T-helper 17 cell (primary cell): ENCODE data around the gene MYO7B. TPM values are rescaled to one million over a fixed set of nuclear protein-coding genes. Genes with fewer than 3 reads are reported as not detected.
A peak's percentile ranks its signal among the peaks of the same experiment; 100 is the strongest.

Source experiments
- ATAC-seq: fragments of 150-1000 bp; cut with Tn5 transposase; 2 replicates; pipeline ENCODE4 v1.10.0; 2021; ENCODE audit warnings: mild to moderate bottlenecking, moderate library complexity
- DNase-seq, 3 donors: peaks; one replicate each; pipeline versions ENCODE4 v3.0.0 to v3.0.0-alpha.2; 2020 to 2021
- H3K9me3 ChIP-seq: one replicate; pipeline ENCODE4 v1.7.0; 2013; ENCODE audit warnings: low read length, mild to moderate bottlenecking; ENCODE audit not compliant: control insufficient read depth, poor library complexity, severe bottlenecking
- H3K27ac Mint-ChIP-seq: one replicate; pipeline ENCODE4 v1.8.0; 2022; ENCODE audit warnings: mild to moderate bottlenecking, moderate library complexity, mixed read lengths
- H3K27me3 Mint-ChIP-seq: one replicate; pipeline ENCODE4 v1.8.0; 2022; ENCODE audit warnings: mixed read lengths
- H3K36me3 Mint-ChIP-seq: one replicate; pipeline ENCODE4 v1.8.0; 2022; ENCODE audit warnings: low read depth, mixed read lengths
- H3K4me1 Mint-ChIP-seq: one replicate; pipeline ENCODE4 v1.8.0; 2022; ENCODE audit warnings: mild to moderate bottlenecking, mixed read lengths
- H3K4me3 Mint-ChIP-seq: one replicate; pipeline ENCODE4 v1.8.0; 2022; ENCODE audit warnings: mild to moderate bottlenecking, moderate library complexity, mixed read lengths
- total RNA-seq, 4 donors: library from RNA in 2 of 4; stranded (reverse) in 2 of 4; gene quantifications; one replicate each; pipeline ENCODE4 v1.2.3 and lab custom pipeline; 2022 to 2026

Gene MYO7B
- total RNA-seq, 2 donors from 2014 or later = 0.23 to 0.75 TPM

GRCh38 chr2:127619877-127620705 lies 84.6 kb downstream of the MYO7B start:
- peaks cover 4% of the 10 kb centered on the region for H3K36me3 Mint-ChIP-seq
- DNase-seq (no peak), ATAC-seq (no peak)
- H3K27ac Mint-ChIP-seq = no peak overlapping the region
- no peaks in the 10 kb centered on the region for H3K4me1 Mint-ChIP-seq
- no peaks in the 10 kb centered on the region for H3K9me3 ChIP-seq
- H3K27me3 Mint-ChIP-seq = peaks cover 54% of the 10 kb centered on the region
- no peak overlapping the region for H3K4me3 Mint-ChIP-seq

DNA sequence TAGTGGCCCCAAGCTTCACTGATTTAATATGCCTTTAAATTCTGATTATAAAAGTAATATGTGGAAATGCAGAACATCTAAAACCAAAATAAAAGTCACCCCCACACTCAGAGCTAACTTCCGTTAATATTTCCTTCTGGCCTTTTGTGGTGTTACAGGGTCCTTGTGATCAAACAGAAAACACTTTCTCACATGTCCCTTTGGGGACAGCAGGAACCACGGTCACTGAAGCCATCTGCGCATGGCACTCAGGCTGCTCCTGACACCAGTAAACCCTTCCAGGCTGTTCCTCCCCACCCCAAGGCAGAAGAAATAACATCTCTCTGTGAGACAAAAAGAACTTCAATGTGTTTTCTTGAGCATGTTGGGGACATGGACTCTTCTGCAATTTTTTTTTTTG lies 85.4 kb downstream of the MYO7B start:
- Mint-ChIP-seq H3K4me1 (peaks cover under 1% of the 10 kb centered on the region), H3K27me3 (peaks cover 54% of the 10 kb centered on the region), H3K36me3 (peaks cover 3% of the 10 kb centered on the region), H3K4me3 (no peak overlapping the region), H3K27ac (no peak overlapping the region)
- H3K9me3 ChIP-seq = no peaks in the 10 kb centered on the region
- ATAC-seq (no peak), DNase-seq (no peak)

DNA sequence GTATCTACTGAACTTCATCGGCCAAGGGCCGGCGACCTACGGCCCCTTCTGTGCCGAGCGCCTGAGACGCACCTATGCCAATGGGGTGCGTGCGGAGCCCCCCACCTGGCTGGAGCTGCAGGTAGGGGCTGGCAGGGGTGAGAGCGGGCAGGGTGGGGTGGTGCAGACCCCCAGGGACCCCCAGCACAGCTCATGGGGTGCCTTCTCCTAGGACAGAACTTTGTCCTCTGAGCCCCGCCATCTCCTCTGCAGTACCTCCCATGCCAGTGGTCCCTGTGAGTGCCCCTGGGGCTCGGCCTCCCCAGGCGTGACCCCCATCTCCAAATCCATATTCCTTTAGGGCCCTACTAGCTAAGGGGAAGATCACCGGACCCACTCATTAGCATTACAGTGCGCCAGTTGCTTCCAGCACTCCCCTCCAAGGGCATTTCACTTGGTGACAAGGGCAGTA lies 86.5 kb downstream of the MYO7B start:
- no peak for ATAC-seq
- peaks cover 3% of the 10 kb centered on the region for H3K36me3 Mint-ChIP-seq
- no peaks in the 10 kb centered on the region for H3K9me3 ChIP-seq
- H3K27me3 Mint-ChIP-seq = peaks cover 48% of the 10 kb centered on the region
- peaks cover 3% of the 10 kb centered on the region for H3K4me1 Mint-ChIP-seq
- no peak overlapping the region for H3K4me3 Mint-ChIP-seq
- no peak for DNase-seq
- no peak overlapping the region for H3K27ac Mint-ChIP-seq

GRCh38 chr2:127622561-127623387 lies 87.3 kb downstream of the MYO7B start:
- Mint-ChIP-seq H3K4me1 (peaks cover 3% of the 10 kb centered on the region), H3K27ac (no peak overlapping the region), H3K36me3 (peaks cover 3% of the 10 kb centered on the region), H3K4me3 (no peak overlapping the region), H3K27me3 (peaks cover 47% of the 10 kb centered on the region)
- ATAC-seq (no peak), DNase-seq (peak in 2 of 3 donors; percentile 1 to 4)
- no peaks in the 10 kb centered on the region for H3K9me3 ChIP-seq

GRCh38 chr2:127623388-127624319 lies 88.2 kb downstream of the MYO7B start:
- peaks cover 47% of the 10 kb centered on the region for H3K27me3 Mint-ChIP-seq
- H3K27ac Mint-ChIP-seq = no peak overlapping the region
- H3K36me3 Mint-ChIP-seq = peaks cover 3% of the 10 kb centered on the region
- no peak for ATAC-seq
- peaks cover 3% of the 10 kb centered on the region for H3K4me1 Mint-ChIP-seq
- H3K4me3 Mint-ChIP-seq = no peak overlapping the region
- H3K9me3 ChIP-seq = no peaks in the 10 kb centered on the region
- DNase-seq = peak in 2 of 3 donors; percentile 1 to 4

GRCh38 chr2:127624320-127624755 lies 88.9 kb downstream of the MYO7B start:
- no peak for ATAC-seq
- H3K27me3 Mint-ChIP-seq = peaks cover 45% of the 10 kb centered on the region
- H3K4me1 Mint-ChIP-seq = peaks cover 3% of the 10 kb centered on the region
- no peak overlapping the region for H3K27ac Mint-ChIP-seq
- peaks cover 3% of the 10 kb centered on the region for H3K36me3 Mint-ChIP-seq
- no peaks in the 10 kb centered on the region for H3K9me3 ChIP-seq
- no peak overlapping the region for H3K4me3 Mint-ChIP-seq
- peak in 1 of 3 donors; percentile 2 for DNase-seq

DNA sequence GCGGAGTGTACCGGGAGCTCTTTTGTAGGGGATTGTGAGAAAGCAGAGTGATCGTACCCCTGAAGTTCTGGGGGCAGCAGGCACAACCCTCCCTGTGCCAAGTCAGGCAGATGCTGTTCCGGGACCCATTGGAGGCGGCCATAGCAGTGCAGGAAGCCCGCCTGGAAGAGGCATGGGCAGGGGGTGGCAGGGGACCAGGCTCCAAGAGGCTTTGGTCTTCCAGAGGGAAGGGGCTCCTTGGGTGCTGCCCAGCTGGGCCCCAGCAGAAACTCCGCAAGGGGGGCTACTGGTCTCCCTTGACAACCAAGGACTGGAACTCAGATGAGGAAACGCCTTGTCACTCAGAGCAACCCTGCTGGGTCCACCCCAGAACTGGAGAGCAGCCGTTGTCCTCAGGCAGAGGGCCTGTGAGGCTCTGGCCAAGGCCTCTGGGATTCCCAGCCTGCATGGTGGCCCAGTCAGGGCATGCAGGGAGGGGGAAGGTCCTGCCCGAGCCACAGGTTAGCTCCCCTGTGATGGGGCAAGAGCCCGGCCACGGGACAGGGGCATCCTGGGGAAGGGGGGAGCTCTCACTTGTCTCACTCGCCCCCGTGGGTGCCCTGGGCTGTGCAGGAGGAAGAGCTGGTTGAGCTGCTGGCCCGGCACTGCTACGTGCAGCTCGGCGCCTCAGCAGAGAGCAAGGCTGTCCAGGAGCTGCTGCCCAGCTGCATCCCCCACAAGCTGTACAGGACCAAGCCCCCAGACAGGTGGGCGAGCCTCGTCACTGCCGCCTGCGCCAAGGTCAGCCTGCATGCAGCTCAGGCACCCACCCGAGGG lies 89.5 kb downstream of the MYO7B start:
- no peak for ATAC-seq
- Mint-ChIP-seq H3K36me3 (peaks cover 3% of the 10 kb centered on the region), H3K4me3 (no peak overlapping the region), H3K27ac (no peak overlapping the region), H3K4me1 (peaks cover 3% of the 10 kb centered on the region), H3K27me3 (peaks cover 39% of the 10 kb centered on the region)
- no peaks in the 10 kb centered on the region for H3K9me3 ChIP-seq
- peak in 1 of 3 donors; percentile 6 for DNase-seq

DNA sequence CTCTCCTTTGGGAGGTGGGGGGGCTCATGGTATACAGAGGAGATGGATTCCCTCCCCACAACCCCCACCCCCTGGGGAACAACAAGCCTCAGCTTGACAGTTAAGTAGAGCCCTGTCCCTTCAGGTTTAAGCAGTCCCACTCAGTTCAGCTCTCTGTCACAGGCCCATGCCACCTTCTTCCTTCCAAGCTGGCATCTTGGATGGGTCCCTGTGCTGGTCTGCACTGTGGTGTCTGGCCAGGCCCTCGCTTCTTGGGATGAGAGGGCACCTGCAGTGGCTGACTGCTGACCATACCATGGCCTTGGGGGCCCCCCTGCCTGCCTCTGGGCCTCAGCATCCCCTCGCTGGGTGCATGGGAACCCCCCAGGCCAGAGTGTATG lies 90.1 kb downstream of the MYO7B start:
- ATAC-seq (no peak), DNase-seq (no peak)
- Mint-ChIP-seq H3K4me3 (no peak overlapping the region), H3K27ac (no peak overlapping the region), H3K36me3 (peaks cover 3% of the 10 kb centered on the region), H3K4me1 (peaks cover 7% of the 10 kb centered on the region), H3K27me3 (peaks cover 38% of the 10 kb centered on the region)
- no peaks in the 10 kb centered on the region for H3K9me3 ChIP-seq

DNA sequence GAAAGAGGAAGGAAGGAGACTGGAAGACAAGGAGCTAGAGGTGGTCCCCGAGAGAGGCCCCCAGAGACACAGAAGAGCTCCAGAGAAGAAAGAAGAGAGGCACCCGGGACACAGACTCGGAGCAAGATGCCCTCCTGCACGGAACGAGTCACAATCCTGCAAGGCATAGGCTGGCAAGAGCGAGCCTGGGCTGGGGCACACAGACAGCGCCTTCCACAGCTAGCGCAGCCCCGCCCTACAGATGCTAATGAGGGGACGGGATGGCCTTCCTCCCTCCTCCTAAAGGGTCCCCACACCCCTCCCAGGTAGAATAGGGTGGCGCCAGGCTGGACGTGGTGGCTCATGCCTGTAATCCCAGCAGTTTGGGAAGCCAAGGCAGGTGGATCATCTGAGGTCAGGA lies 90.7 kb downstream of the MYO7B start:
- ATAC-seq (no peak), DNase-seq (no peak)
- Mint-ChIP-seq H3K27ac (no peak overlapping the region), H3K4me3 (no peak overlapping the region), H3K36me3 (peaks cover 3% of the 10 kb centered on the region), H3K27me3 (peaks cover 38% of the 10 kb centered on the region), H3K4me1 (peaks cover 7% of the 10 kb centered on the region)
- no peaks in the 10 kb centered on the region for H3K9me3 ChIP-seq

DNA sequence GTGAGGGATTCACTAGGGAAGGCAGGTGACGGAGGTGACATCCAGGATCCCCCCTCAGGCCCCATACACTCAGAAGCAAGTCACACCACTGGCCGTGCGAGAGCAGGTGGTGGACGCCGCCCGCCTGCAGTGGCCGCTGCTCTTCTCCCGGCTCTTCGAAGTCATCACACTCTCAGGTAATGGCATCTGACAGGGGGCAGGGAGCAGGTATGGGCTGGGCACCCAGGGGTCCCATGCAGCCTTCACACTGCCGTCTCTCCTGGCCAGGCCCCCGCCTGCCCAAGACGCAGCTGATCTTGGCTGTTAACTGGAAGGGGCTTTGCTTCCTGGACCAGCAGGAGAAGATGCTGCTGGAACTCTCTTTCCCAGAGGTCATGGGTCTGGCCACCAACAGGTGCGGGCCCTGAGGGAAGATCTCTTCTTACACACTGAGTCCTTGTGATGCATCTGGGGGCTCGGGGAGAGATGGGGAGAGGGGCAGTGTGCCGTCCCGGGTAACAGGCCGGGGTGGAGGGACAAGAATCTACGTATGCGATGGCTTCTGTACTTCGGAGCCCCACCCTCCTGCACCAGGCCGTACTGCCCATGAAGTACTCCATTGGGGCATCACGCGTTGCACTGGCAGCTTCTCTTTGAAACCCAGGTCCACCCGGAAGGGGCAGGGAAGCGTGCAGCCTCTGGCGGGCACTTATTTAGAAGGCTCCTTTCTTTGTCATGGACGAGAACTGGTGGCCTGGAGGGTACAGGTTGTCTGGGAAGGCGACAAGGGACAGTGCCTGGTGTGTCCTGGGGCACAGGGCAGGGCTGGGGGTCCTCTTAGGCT lies 91.6 kb downstream of the MYO7B start:
- Mint-ChIP-seq H3K4me3 (no peak overlapping the region), H3K27me3 (peaks cover 30% of the 10 kb centered on the region), H3K4me1 (peaks cover 7% of the 10 kb centered on the region), H3K36me3 (no peaks in the 10 kb centered on the region), H3K27ac (no peak overlapping the region)
- DNase-seq (no peak), ATAC-seq (no peak)
- H3K9me3 ChIP-seq = no peaks in the 10 kb centered on the region

- ATAC-seq (no peak), DNase-seq (no peak)
- Mint-ChIP-seq H3K4me1 (peaks cover 7% of the 10 kb centered on the region), H3K27me3 (peaks cover 23% of the 10 kb centered on the region), H3K27ac (no peak overlapping the region), H3K4me3 (no peak overlapping the region), H3K36me3 (no peaks in the 10 kb centered on the region)
- no peaks in the 10 kb centered on the region for H3K9me3 ChIP-seq
Measured at GRCh38 chr2:127627740-127628571, 92.5 kb downstream of the MYO7B start.
